NCI-H446 (cell line): ENCODE data around the gene SLC12A7.

Experiments
- DNase-seq, 2 experiments: peaks; one replicate each; lab custom pipeline; 2025; lab: John Stamatoyannopoulos, UW

SLC12A7 gene

GRCh38 chr5:1050423-1051365 is 61.2 kb downstream of the SLC12A7 start:
- no peak for DNase-seq

DNA sequence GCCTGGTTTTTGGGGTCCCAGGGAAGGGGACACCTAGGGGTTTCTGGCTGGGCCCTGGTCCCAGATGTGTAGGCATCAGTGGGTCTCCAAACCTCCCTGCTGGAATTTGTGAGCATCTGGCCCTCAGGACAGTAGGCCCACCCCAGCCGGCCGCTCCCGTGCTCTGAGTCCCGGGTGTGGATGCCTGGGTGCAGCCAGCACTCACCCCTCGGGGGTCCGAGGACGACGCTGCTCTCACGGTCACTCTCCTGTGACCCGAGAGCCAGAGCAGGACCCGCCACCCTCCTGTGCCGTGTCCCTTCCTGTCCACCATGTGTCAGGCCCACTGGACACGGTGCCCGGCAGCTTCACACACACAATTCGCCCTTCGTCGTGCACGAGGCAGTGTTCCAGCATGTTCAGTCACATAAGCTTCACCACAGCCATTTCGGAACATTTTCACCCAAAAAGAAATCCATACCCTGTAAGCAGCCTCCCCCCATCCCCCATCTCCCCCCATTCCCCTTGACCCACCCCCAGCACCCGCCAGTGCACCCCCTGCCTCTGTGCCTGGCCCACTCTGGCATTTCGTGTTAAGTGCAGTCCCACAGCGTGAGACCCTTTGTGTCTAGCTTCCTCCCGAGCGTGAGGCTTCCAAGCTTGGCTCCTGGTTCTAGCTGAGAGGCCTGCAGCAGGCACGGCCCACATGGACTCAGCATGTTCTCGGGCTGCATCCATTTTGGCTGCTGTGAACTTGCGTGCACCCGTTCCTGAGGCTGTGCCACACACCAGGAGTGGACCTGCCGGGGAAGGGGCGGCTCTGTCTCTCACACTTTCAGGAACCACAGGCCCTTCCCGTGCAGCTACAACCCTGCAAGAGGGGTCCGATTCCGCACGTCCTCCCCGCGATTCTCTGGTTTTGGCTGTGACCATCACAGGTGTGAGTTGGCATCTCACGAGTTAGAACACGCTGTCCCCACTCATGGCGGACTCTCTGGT is 62.7 kb downstream of the SLC12A7 start:
- no peak for DNase-seq

DNA sequence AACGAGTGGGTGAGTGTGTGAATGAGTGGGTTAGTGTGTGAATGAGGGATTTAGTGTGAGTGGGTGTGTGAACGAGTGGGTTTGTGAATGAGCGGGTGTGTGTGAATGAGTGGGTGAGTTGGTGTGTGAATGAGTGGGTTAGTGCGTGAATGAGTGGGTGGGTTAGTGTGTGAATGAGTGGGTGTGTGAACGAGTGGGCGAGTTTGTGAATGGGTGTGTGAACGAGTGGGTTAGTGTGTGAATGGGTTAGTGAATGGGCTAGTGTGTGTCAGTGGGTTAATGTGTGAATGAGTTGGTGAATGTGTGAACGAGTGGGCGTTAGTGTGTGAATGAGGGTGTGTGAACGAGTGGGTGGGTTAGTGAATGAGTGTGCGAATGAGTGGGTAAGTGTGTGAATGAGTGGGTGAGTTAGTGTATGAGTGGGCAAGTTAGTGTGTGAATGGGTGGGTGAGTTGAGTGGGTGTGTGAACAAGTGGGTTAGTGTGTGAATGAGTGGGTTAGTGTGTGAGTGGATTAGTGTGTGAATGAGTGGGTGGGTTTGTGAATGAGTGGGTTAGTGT is 63.6 kb downstream of the SLC12A7 start:
- DNase-seq = no peak

DNA sequence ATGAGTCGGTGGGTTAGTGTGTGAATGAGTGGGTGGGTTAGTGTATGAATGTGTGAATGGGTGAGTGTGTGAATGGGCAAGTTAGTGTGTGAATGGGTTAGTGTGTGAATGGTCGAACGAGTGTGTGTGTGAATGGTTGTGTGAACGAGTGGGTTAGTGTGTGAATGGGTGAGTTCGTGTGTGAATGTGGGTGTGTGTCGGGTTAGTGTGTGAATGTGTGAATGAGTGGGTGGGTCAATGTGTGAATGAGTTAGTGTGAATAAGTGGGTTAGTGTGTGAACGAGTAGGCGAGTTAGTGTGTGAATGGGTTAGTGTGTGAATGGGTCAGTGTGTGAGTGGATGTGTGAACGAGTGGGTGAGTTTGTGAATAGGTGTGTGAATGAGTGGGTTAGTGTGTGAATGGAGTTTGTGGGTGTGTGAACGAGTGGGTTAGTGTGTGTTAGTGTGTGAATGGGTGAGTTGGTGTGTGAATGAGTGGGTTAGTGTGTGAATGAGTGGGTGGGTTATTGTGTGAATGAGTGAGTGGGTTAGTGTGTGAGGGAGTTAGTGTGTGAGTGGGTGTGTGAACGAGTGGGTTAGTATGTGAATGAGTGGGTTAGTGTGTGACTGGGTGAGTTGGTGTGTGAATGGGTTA is 64.4 kb downstream of the SLC12A7 start:
- DNase-seq = no peak

DNA sequence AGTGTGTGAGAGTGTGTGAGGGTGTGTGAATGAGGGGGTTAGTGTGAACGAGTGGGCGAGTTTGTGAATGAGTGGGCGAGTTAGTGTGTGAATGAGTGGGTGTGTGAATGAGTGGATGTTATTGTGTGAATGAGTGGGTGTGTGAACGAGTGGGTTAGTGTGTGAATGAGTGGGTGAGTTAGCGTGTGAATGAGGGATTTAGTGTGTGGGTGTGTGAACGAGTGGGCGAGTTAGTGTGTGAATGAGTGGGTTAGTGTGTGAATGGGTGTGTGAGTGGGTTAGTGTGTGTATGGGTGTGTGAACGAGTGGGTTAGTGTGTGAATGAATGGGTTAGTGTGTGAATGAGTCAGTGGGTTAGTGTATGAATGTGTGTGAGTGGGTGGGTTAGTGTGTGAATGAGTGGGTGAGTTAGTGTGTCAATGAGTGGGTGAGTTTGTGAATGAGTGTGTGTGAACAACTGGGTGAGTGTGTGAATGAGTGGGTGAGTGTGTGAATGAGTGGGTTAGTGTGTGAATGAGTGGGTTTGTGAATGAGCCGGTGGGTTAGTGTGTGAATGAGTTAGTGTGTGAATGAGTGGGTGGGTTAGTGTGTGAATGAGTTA is 65.8 kb downstream of the SLC12A7 start:
- DNase-seq = no peak

DNA sequence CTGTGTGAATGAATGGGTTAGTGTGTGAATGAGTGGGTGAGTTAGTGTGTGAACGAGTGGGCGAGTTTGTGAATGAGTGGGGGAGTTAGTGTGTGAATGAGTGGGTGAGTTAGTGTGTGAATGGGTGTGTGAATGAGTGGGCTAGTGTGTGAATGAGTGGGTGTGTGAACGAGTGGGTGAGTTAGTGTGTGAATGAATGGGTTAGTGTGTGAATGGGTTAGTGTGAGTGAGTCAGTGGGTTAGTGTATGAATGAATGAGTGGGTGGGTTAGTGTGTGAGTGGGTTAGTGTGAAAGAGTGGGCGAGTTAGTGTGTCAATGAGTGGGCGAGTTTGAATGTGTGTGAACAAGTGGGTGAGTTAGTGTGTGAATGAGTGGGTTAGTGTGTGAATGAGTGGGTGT is 67.7 kb downstream of the SLC12A7 start:
- DNase-seq = no peak

- no peak for DNase-seq
Measured at GRCh38 chr5:1043327-1043726, 68.5 kb downstream of the SLC12A7 start.

DNA sequence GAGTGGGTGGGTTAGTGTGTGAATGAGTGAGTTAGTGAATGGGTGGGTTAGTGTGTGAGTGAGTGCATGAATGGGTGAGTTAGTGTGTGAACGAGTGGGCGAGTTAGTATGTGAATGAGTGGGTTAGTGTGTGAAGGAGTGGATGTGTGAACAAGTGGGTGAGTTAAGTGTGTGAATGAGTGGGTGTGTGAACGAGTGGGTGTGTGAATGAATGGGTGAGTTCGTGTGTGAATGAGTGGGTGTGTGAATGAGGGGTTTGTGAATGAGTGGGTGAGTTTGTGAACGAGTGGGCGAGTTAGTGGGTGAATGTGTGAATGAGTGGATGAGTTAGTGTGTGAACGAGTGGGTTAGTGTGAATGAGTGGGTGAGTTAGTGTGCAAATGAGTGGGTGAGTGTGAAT is 69.2 kb downstream of the SLC12A7 start:
- DNase-seq = no peak

GRCh38 chr5:1041225-1042143 is 70.4 kb downstream of the SLC12A7 start:
- no peak for DNase-seq

GRCh38 chr5:1040571-1040970 is 71.3 kb downstream of the SLC12A7 start:
- DNase-seq = no peak

GRCh38 chr5:1039706-1040260 is 72.1 kb downstream of the SLC12A7 start:
- no peak for DNase-seq

- DNase-seq = no peak
Measured at GRCh38 chr5:1039210-1039548, 72.7 kb downstream of the SLC12A7 start.

DNA sequence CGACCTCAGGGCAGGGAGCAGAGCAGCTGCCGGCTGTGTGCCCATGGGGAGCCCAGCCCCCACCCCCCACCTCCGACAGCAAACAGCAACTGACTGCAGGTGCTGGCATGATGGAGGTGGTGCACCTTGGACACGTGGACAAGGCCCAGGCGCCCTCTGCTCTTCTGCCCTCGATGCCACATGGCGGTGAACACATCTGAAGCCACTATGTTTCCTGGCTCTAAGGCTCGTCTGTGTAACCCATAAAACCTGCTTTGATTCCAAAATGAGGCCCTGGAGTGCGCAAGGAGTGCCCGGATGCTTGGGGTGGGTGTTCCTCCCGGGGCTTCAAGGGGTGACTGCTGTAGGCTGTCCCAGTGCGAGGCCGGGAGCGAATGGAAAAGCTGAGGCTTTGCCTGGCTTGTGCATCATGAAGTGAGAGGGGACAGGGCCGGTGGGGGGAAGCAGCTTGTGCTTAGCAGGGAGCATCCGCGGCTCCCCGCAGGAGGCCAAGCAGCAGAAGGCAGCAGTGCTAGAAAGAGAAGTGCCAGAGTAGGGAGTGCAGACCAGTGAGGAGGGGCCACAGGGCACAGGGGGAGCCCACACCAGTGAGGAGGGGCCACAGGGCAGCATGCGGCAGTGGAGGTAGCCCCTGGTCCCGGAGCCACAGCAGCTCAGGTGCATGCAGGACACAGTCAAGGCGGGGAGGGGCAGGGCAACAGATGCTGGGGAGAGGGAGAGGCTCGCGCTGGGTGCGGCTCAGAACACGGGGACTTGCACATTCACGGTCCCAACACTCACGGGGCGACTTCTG is 73.2 kb downstream of the SLC12A7 start:
- no peak for DNase-seq

- no peak for DNase-seq
Measured at GRCh38 chr5:1037671-1038416, 74.0 kb downstream of the SLC12A7 start.

DNA sequence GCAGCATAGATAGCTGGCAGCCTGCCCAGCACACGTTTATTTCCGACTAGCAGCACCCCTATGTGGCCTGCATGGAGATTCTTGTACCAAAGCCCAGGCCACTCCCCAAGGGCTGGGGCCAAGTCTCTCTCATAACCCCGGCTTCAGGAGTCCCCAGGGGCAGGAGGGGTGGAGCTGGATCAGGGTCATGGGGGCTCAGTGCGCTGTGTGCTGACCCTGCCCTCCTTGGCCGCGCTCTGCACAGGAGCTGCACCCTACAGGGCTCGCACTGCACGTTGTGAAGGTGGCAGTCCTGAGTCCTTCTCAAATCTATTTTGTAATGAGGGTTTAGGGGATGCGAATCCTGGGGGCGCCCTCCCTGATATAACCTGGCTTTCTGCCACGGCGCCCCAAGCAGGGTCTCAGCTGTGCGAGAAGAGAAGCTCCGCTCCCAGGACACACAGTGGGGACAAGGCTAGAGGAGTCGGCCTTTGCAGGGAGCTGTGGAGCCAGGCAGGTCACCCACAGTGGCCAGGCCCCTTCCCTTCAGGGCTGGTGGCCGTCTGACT is 74.7 kb downstream of the SLC12A7 start:
- DNase-seq = no peak

- no peak for DNase-seq
Measured at GRCh38 chr5:1036504-1037122, 75.2 kb downstream of the SLC12A7 start.

DNA sequence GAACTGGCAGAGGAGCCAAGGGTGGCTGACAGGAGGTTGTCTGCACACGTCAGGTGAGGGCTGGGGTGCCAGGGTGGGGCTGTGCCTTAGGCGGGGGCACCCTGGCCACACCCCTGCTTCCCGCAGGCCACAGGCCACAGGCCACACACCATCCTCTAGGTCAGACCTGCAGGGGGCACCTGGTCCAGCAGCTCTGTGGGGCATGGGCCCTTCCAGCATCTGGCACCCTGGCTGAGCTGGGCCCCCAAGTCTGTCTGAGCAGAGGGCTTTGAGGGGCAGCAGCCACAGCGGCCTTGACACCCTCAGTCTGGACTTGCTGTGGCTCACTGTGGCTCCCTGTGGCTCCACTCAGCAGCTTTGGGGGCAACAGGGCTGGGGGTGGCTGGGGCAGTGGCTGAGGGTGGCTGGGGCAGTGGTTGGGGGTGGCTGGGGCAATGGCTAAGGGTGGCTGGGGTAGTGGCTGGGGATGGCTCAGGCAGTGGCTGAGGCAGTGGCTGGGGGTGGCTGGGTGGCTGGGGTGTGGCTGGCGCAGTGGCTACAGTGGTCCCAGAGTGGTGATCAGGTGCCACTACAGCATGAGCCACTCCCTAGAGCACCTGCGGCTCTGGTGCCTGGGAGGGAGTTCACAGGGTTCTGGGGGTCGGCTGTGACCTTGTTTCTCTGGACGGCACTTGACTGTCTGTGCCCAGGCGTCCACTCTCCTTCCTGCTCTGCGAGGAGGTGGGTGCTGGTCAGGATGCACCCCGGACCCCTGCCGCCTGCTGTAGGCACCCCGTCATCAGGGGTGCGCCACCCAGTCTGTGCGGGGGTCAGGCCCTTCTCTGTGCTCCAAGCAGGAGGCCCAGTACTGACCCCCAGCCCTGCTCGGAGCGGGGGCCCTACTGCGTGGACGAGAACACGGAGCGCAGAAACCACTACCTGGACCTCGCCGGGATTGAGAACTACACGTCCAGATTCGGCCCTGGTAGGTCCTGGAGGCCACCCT is 76.2 kb downstream of the SLC12A7 start:
- no peak for DNase-seq
